Tibial nerve (tissue), 4 donors: Measurements from ENCODE around the gene TSPAN5. TPM values are rescaled to one million over a fixed set of nuclear protein-coding genes. Genes with fewer than 3 reads are reported as not detected.

Experiments used
- DNase-seq, 2 donors: peaks; one replicate each; pipeline ENCODE4 v3.0.0-alpha.2; 2019; ENCODE audit warnings: low spot score in 2 of 2
- H3K27ac ChIP-seq, 4 donors: fragments of 200-600 bp; sonication (generic) in 3 of 4; one replicate each; pipeline ENCODE4 v1.5.1; 2017 to 2019; ENCODE audit warnings: mild to moderate bottlenecking in 1 of 4
- H3K27me3 ChIP-seq, 2 donors: fragments of 200-600 bp; sonication (generic) in 1 of 2; one replicate each; pipeline versions ENCODE4 v1.5.1 to v1.6.0; 2017 to 2019
- H3K36me3 ChIP-seq, 3 donors: fragments of 200-600 bp; sonication (generic); one replicate each; pipeline ENCODE4 v1.5.1; 2018 to 2019
- H3K4me1 ChIP-seq, 4 donors: fragments of 200-600 bp; sonication (generic) in 3 of 4; one replicate each; pipeline ENCODE4 v1.5.1; 2017 to 2019
- H3K4me3 ChIP-seq, 4 donors: fragments of 200-600 bp; sonication (generic) in 3 of 4; one replicate each; pipeline ENCODE4 v1.5.1; 2017 to 2019; ENCODE audit warnings: mild to moderate bottlenecking in 1 of 4, moderate library complexity in 1 of 4
- H3K9me3 ChIP-seq, 4 donors: fragments of 200-600 bp; sonication (generic) in 3 of 4; one replicate each; pipeline ENCODE4 v1.5.1; 2017 to 2019
- EP300 ChIP-seq, 2 donors: sonication (generic); formaldehyde crosslinking; IDR thresholded peaks; one replicate each; pipeline ENCODE4 v1.6.1; 2017; ENCODE audit warnings: antibody characterized with exemption in 2 of 2, mild to moderate bottlenecking in 1 of 2
- POLR2A ChIP-seq, 2 donors: fragments of 450-650 bp; IDR thresholded peaks; one replicate each; pipeline ENCODE4 v1.6.1; 2017; ENCODE audit warnings: antibody characterized with exemption in 2 of 2, mild to moderate bottlenecking in 2 of 2, moderate library complexity in 2 of 2
- WGBS, 2 donors: methylation state at CpG; one replicate each; pipeline ENCODE4 v1.1.5; 2018; 5-methylcytosine and 5-hydroxymethylcytosine counted together
- total RNA-seq, 4 donors: library from RNA; depleted of rRNA; stranded (reverse); fragments of >200 nt; gene quantifications; one replicate each; pipeline ENCODE4 v1.1.0, GENCODE V29; 2016
- TF ChIP-seq, protein P1 (sequence below), 5 experiments: fragments of 200-600 bp in 3 of 5; fragments of 450-650 bp in 2 of 5; sonication (generic) in 3 of 5; IDR thresholded peaks; one replicate each; pipeline ENCODE4 v1.5.1; 2016 to 2019; ENCODE audit warnings: antibody characterized with exemption in 5 of 5, mild to moderate bottlenecking in 3 of 5, moderate library complexity in 2 of 5

Gene TSPAN5
- total RNA-seq, 4 donors from 2014 or later = 15.3 to 30.8 (median 25.6) TPM

DNA sequence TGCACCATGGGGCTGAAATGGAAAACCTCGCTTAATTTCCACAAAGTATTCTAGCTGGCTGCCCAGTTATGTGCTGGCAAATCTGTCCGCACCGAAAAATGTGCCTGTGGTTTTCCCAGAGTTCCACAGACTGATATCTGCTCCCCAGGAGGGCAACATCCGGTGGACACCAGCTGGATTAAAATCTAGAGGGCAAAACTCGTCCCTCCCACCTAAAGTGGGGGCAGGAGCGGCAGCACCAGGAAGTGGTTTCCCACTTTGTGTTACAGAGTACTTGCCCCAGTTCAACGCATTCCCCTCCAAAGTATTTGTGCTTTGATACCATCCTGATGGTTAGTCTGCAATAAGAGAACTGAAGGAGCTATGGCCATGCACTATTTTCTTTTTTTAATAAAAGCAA is 187.6 kb downstream of the TSPAN5 start:
- Histone ChIP-seq H3K9me3 (no peaks in the 10 kb centered on the region), H3K27me3 (no peaks in the 10 kb centered on the region), H3K36me3 (peaks cover 0 to 34% (median 0%) of the 10 kb centered on the region in 3 donors), H3K4me3 (no peak overlapping the region), H3K27ac (no peak overlapping the region), H3K4me1 (peaks cover 0 to 21% (median 6%) of the 10 kb centered on the region in 4 donors)
- WGBS, 2 donors = 82 to 87% methylated on average over 7 of the region's 7 CpGs
- no peak for DNase-seq
- no peak for TF ChIP-seq EP300 (IDR thresholded peaks at IDR 0.05)
- no peak for TF ChIP-seq POLR2A (IDR thresholded peaks at IDR 0.05)
- TF ChIP-seq, protein P1, sequence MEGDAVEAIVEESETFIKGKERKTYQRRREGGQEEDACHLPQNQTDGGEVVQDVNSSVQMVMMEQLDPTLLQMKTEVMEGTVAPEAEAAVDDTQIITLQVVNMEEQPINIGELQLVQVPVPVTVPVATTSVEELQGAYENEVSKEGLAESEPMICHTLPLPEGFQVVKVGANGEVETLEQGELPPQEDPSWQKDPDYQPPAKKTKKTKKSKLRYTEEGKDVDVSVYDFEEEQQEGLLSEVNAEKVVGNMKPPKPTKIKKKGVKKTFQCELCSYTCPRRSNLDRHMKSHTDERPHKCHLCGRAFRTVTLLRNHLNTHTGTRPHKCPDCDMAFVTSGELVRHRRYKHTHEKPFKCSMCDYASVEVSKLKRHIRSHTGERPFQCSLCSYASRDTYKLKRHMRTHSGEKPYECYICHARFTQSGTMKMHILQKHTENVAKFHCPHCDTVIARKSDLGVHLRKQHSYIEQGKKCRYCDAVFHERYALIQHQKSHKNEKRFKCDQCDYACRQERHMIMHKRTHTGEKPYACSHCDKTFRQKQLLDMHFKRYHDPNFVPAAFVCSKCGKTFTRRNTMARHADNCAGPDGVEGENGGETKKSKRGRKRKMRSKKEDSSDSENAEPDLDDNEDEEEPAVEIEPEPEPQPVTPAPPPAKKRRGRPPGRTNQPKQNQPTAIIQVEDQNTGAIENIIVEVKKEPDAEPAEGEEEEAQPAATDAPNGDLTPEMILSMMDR (IDR thresholded peaks at IDR 0.05) = no peak

DNA sequence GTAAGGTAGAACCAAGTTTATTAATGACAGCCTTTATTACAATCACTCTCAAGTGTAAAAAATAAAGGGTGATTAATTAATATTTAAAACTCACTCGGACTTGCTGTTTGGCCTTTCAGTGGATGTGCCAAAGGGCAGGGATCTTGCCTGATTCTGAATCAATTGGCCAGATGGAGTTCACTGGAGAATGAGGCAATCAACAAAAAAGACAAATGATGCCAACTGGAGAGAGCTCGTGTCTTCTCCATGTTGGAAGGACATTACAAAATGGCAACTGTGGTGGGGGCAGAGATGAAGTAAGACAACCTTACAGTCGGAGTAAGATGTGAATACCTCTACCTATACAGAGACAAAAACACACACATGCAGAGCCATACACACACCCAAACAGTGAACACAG is 188.0 kb downstream of the TSPAN5 start:
- Histone ChIP-seq H3K4me3 (no peak overlapping the region), H3K27me3 (no peaks in the 10 kb centered on the region)

DNA sequence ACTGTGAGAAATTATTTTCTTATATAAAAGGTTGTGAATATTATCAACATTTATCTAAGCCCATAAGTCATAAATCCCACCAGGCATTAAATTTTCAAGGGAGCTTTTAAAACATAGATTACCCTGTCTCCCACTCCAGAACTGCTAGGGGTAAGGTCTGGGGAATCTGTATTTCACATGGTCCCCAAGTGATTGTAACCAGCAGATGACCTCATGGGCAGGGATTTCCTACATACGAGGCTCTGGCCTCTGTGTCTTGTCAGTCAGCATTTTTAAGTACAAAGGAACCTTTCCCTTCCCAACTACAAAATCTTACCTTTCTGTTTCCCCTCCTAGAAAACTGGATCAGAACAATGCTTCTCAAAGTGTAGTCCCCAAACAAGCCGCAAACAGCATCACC is 188.6 kb downstream of the TSPAN5 start:
- H3K27me3 ChIP-seq = no peaks in the 10 kb centered on the region
- no peaks in the 10 kb centered on the region for H3K9me3 ChIP-seq
- H3K36me3 ChIP-seq = peaks cover 0 to 26% (median 0%) of the 10 kb centered on the region in 3 donors
- peak overlapping the region in 1 of 4 donors; percentile 49 for H3K27ac ChIP-seq
- H3K4me3 ChIP-seq = no peak overlapping the region
- H3K4me1 ChIP-seq = peaks cover 0 to 21% (median 6%) of the 10 kb centered on the region in 4 donors
- no peak for DNase-seq
- no peak for TF ChIP-seq EP300 (IDR thresholded peaks at IDR 0.05)
- TF ChIP-seq POLR2A (IDR thresholded peaks at IDR 0.05) = no peak
- TF ChIP-seq, protein P1 (IDR thresholded peaks at IDR 0.05) = no peak
- WGBS, 2 donors = 63 to 66% methylated on average over 2 of the region's 2 CpGs

More for the DNA sequence above, 188.0 kb downstream of the TSPAN5 start:
- no peak for TF ChIP-seq POLR2A (IDR thresholded peaks at IDR 0.05)
- TF ChIP-seq, protein P1 (IDR thresholded peaks at IDR 0.05) = no peak
- TF ChIP-seq EP300 (IDR thresholded peaks at IDR 0.05) = no peak
- 68 to 70% methylated on average over 3 of the region's 3 CpGs for WGBS, 2 donors
- H3K36me3 ChIP-seq = peaks cover 0 to 30% (median 0%) of the 10 kb centered on the region in 3 donors
- DNase-seq = no peak
- H3K27ac ChIP-seq = no peak overlapping the region
- H3K9me3 ChIP-seq = no peaks in the 10 kb centered on the region
- peaks cover 0 to 21% (median 6%) of the 10 kb centered on the region in 4 donors for H3K4me1 ChIP-seq

DNA sequence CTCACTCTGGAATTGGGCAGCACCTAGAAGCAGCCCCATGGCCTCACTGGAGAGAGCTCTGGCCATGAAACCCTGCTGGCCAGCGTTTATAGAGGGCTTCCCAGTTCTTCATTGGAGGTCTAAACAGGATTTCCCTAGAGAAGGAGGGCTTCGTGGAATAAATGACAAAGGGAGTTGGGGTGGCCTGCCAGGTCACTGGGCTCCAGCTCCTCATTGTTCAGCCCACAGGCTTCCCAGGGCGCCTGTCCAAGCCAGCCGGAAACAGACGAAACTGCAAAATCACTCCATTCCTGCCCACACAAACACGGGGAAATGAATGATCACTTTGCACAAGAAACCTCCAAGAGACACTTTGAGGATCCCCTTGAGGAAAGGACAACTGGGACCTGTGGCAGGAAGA is 189.7 kb downstream of the TSPAN5 start:
- Histone ChIP-seq H3K9me3 (no peaks in the 10 kb centered on the region), H3K36me3 (peaks cover 0 to 16% (median 0%) of the 10 kb centered on the region in 3 donors), H3K4me3 (no peak overlapping the region), H3K27ac (peak overlapping the region in 1 of 4 donors; percentile 49), H3K27me3 (no peaks in the 10 kb centered on the region), H3K4me1 (peaks cover 0 to 21% (median 6%) of the 10 kb centered on the region in 4 donors)
- DNase-seq = no peak
- WGBS, 2 donors = 9 to 11% methylated on average over 6 of the region's 6 CpGs
- TF ChIP-seq EP300 (IDR thresholded peaks at IDR 0.05) (no peak), POLR2A (IDR thresholded peaks at IDR 0.05) (no peak)
- TF ChIP-seq, protein P1 (IDR thresholded peaks at IDR 0.05) = no peak

DNA sequence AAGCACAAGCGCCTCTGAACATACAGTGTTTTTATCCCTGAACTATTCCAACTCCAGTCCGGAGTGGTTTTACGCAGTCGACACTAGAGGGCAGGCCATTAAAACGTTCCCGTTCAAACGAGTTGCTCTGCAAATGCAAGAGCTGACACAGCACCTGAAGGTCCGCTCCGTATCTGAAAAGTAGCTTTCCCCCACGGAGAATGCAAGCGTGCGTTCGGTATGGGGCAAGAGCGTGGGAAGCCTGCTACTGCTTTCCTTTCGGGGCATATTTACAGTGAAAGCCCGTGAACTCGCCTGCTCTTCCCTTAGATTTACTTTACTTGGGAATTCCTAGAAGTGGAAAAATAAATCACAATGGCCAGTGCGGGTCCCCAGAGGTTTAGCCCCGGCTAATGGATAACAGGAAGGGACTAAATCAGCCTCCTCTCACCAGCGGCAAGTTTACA is 190.8 kb downstream of the TSPAN5 start:
- peak overlapping the region in 3 of 4 donors; percentile 22 to 45 (median 29) for H3K4me3 ChIP-seq
- 1% methylated on average over 20 of the region's 20 CpGs for WGBS, 2 donors
- peak; percentile 28 to 51 for DNase-seq
- TF ChIP-seq EP300 (IDR thresholded peaks at IDR 0.05) (peak in 1 of 2 donors; percentile 48), POLR2A (IDR thresholded peaks at IDR 0.05) (no peak)
- TF ChIP-seq, protein P1 (IDR thresholded peaks at IDR 0.05) = peak; percentile 61 to 81 (median 78)
- H3K4me1 ChIP-seq = peaks cover 0 to 21% (median 6%) of the 10 kb centered on the region in 4 donors
- H3K36me3 ChIP-seq = peaks cover 0 to 13% (median 0%) of the 10 kb centered on the region in 3 donors
- no peaks in the 10 kb centered on the region for H3K9me3 ChIP-seq
- H3K27ac ChIP-seq = peak overlapping the region in 1 of 4 donors; percentile 25
- no peaks in the 10 kb centered on the region for H3K27me3 ChIP-seq
